ENCODE data around the gene NCAM1.

Gene NCAM1

GRCh38 chr11:113111156-113111555 lies 149.9 kb downstream of the NCAM1 start:
- TF ChIP-seq RAD21 (IDR thresholded peaks at IDR 0.05; ENCODE audit: low read depth) (no peak), EGR1 (IDR thresholded peaks at IDR 0.05) (no peak), MAX (IDR thresholded peaks at IDR 0.05) (no peak), FOXM1 (IDR thresholded peaks at IDR 0.05; ENCODE audit: borderline replicate concordance, low read depth) (no peak), TAF1 (IDR thresholded peaks at IDR 0.05; ENCODE audit: low read depth) (no peak), ZBTB7A (IDR thresholded peaks at IDR 0.05; ENCODE audit: low read depth) (no peak), YY1 (IDR thresholded peaks at IDR 0.05; ENCODE audit: low read depth) (no peak), CREB1 (IDR thresholded peaks at IDR 0.05; ENCODE audit: low read depth) (no peak), TCF12 (IDR thresholded peaks at IDR 0.05; ENCODE audit: low read depth) (no peak), USF1 (IDR thresholded peaks at IDR 0.05) (no peak), CEBPB (IDR thresholded peaks at IDR 0.05) (no peak), NFIC (IDR thresholded peaks at IDR 0.05) (no peak), REST (IDR thresholded peaks at IDR 0.05; ENCODE audit: low read depth) (no peak)

GRCh38 chr11:113112307-113112706 lies 151.1 kb downstream of the NCAM1 start:
- no peak for TF ChIP-seq EP300 (IDR thresholded peaks at IDR 0.05; ENCODE audit: borderline replicate concordance)
- no peak for TF ChIP-seq USF1 (IDR thresholded peaks at IDR 0.05)
- TF ChIP-seq REST (IDR thresholded peaks at IDR 0.05; ENCODE audit: low read depth) = no peak
- TF ChIP-seq RAD21 (IDR thresholded peaks at IDR 0.05; ENCODE audit: low read depth) = no peak
- no peak for TF ChIP-seq YY1 (IDR thresholded peaks at IDR 0.05; ENCODE audit: low read depth)
- no peak for TF ChIP-seq FOXM1 (IDR thresholded peaks at IDR 0.05; ENCODE audit: borderline replicate concordance, low read depth)
- TF ChIP-seq TAF1 (IDR thresholded peaks at IDR 0.05; ENCODE audit: low read depth) = no peak
- no peak for TF ChIP-seq MAX (IDR thresholded peaks at IDR 0.05)
- no peak for TF ChIP-seq NFIC (IDR thresholded peaks at IDR 0.05)
- TF ChIP-seq ZBTB7A (IDR thresholded peaks at IDR 0.05; ENCODE audit: low read depth) = no peak
- no peak for TF ChIP-seq TCF12 (IDR thresholded peaks at IDR 0.05; ENCODE audit: low read depth)
- no peak for TF ChIP-seq EGR1 (IDR thresholded peaks at IDR 0.05)

GRCh38 chr11:113113801-113114704 lies 152.8 kb downstream of the NCAM1 start:
- TF ChIP-seq NFIC (IDR thresholded peaks at IDR 0.05) = no peak
- TF ChIP-seq RAD21 (IDR thresholded peaks at IDR 0.05; ENCODE audit: low read depth) = peak; percentile 47

- TF ChIP-seq EP300 (IDR thresholded peaks at IDR 0.05; ENCODE audit: borderline replicate concordance) (no peak), TCF12 (IDR thresholded peaks at IDR 0.05; ENCODE audit: low read depth) (no peak), USF1 (IDR thresholded peaks at IDR 0.05) (no peak), REST (IDR thresholded peaks at IDR 0.05; ENCODE audit: low read depth) (no peak), TAF1 (IDR thresholded peaks at IDR 0.05; ENCODE audit: low read depth) (no peak), EGR1 (IDR thresholded peaks at IDR 0.05) (no peak), CREB1 (IDR thresholded peaks at IDR 0.05; ENCODE audit: low read depth) (no peak), RAD21 (IDR thresholded peaks at IDR 0.05; ENCODE audit: low read depth) (no peak), FOXM1 (IDR thresholded peaks at IDR 0.05; ENCODE audit: borderline replicate concordance, low read depth) (no peak), YY1 (IDR thresholded peaks at IDR 0.05; ENCODE audit: low read depth) (no peak), NFIC (IDR thresholded peaks at IDR 0.05) (no peak), TEAD4 (IDR thresholded peaks at IDR 0.05) (no peak), CEBPB (IDR thresholded peaks at IDR 0.05) (no peak), ZBTB7A (IDR thresholded peaks at IDR 0.05; ENCODE audit: low read depth) (no peak), MAX (IDR thresholded peaks at IDR 0.05) (no peak)
Measured at GRCh38 chr11:113114705-113115027, 153.4 kb downstream of the NCAM1 start.

All from Ishikawa (cell line).